Measurements from ENCODE around the gene TNFRSF1A. TPM values are rescaled to one million over a fixed set of nuclear protein-coding genes. Genes with fewer than 3 reads are reported as not detected.

The TNFRSF1A gene
- total RNA-seq, 1 experiment from 2014 or later, result 91.5 TPM

GRCh38 chr12:6354495-6355393, 12.9 kb upstream of the TNFRSF1A start:
- Histone ChIP-seq H3K27me3 (replicated peaks; ENCODE audit: insufficient read depth, low read depth, low read length, poor library complexity) (no peaks in the 10 kb centered on the region), H3K9me3 (ENCODE audit: low read depth, low read length, poor library complexity, severe bottlenecking) (no peaks in the 10 kb centered on the region), H3K4me1 (ENCODE audit: insufficient read depth, low read length, poor library complexity, severe bottlenecking) (no peaks in the 10 kb centered on the region), H3K36me3 (ENCODE audit: insufficient read depth, low read length, poor library complexity, severe bottlenecking) (no peaks in the 10 kb centered on the region), H3K4me3 (ENCODE audit: low read depth, low read length, poor library complexity, severe bottlenecking) (no peak overlapping the region), H3K27ac (ENCODE audit: low read depth, low read length, poor library complexity, severe bottlenecking) (no peak overlapping the region)
- ChIA-PET CTCF (no interaction called here), POLR2A (ENCODE audit: low non-redundant PET) (no interaction called here)
- TF ChIP-seq EZH2 (IDR thresholded peaks at IDR 0.05; ENCODE audit: borderline replicate concordance, low read depth, low read length, poor library complexity, severe bottlenecking), result no peak
- no TSS peak for BruUV-seq (replicated peaks)
- DNase-seq (ENCODE audit: low spot score), result no peak
- intact Hi-C loops (cut with micrococcal nuclease; ENCODE audit: unreplicated experiment), result no loop called here

GRCh38 chr12:6352193-6353173, 10.6 kb upstream of the TNFRSF1A start:
- CTCF ChIA-PET, result no interaction called here

GRCh38 chr12:6351622-6352021, 9.7 kb upstream of the TNFRSF1A start:
- POLR2A ChIA-PET (ENCODE audit: low non-redundant PET), result interaction anchor here (0.5 kb wide), 1 partner anchor 16 kb away, joined by 3 read pairs; no protein-coding TSS in a partner anchor
- CTCF ChIA-PET, result no interaction called here
- TF ChIP-seq EZH2 (IDR thresholded peaks at IDR 0.05; ENCODE audit: borderline replicate concordance, low read depth, low read length, poor library complexity, severe bottlenecking) (no peak), CTCF (conservative IDR thresholded peaks at IDR 0.05; ENCODE audit: low read depth, low read length) (no peak)
- DNase-seq (ENCODE audit: low spot score), result no peak
- intact Hi-C loops (cut with micrococcal nuclease; ENCODE audit: unreplicated experiment), result no loop called here
- Histone ChIP-seq H3K27ac (ENCODE audit: low read depth, low read length, poor library complexity, severe bottlenecking) (no peak overlapping the region), H3K9me3 (ENCODE audit: low read depth, low read length, poor library complexity, severe bottlenecking) (no peaks in the 10 kb centered on the region), H3K27me3 (replicated peaks; ENCODE audit: insufficient read depth, low read depth, low read length, poor library complexity) (no peaks in the 10 kb centered on the region), H3K4me1 (ENCODE audit: insufficient read depth, low read length, poor library complexity, severe bottlenecking) (no peaks in the 10 kb centered on the region), H3K36me3 (ENCODE audit: insufficient read depth, low read length, poor library complexity, severe bottlenecking) (no peaks in the 10 kb centered on the region), H3K4me3 (ENCODE audit: low read depth, low read length, poor library complexity, severe bottlenecking) (no peak overlapping the region)
- no TSS peak for BruUV-seq (replicated peaks)

More at GRCh38 chr12:6352193-6353173, 10.6 kb upstream of the TNFRSF1A start:
- POLR2A ChIA-PET (ENCODE audit: low non-redundant PET), result interaction anchor here (0.5 kb wide), 1 partner anchor 17 kb away, joined by 3 read pairs; no protein-coding TSS in a partner anchor
- TF ChIP-seq EZH2 (IDR thresholded peaks at IDR 0.05; ENCODE audit: borderline replicate concordance, low read depth, low read length, poor library complexity, severe bottlenecking) (no peak), CTCF (conservative IDR thresholded peaks at IDR 0.05; ENCODE audit: low read depth, low read length) (no peak)
- intact Hi-C loops (cut with micrococcal nuclease; ENCODE audit: unreplicated experiment), result no loop called here
- Histone ChIP-seq H3K4me1 (ENCODE audit: insufficient read depth, low read length, poor library complexity, severe bottlenecking) (no peaks in the 10 kb centered on the region), H3K27ac (ENCODE audit: low read depth, low read length, poor library complexity, severe bottlenecking) (no peak overlapping the region), H3K27me3 (replicated peaks; ENCODE audit: insufficient read depth, low read depth, low read length, poor library complexity) (no peaks in the 10 kb centered on the region), H3K36me3 (ENCODE audit: insufficient read depth, low read length, poor library complexity, severe bottlenecking) (no peaks in the 10 kb centered on the region), H3K9me3 (ENCODE audit: low read depth, low read length, poor library complexity, severe bottlenecking) (no peaks in the 10 kb centered on the region), H3K4me3 (ENCODE audit: low read depth, low read length, poor library complexity, severe bottlenecking) (no peak overlapping the region)
- DNase-seq (ENCODE audit: low spot score), result no peak
- BruUV-seq (replicated peaks), result no TSS peak
